ENCODE measurements around the gene SMYD3. TPM values are rescaled to one million over a fixed set of nuclear protein-coding genes. Genes with fewer than 3 reads are reported as not detected.
"Not testable (repeated sequence)": the region's sequence is repeated elsewhere in the genome, so short reads cannot be mapped to it uniquely, and the experiment has no call there.

The SMYD3 gene
- total RNA-seq, 1 donor from 2014 or later = 31.9 TPM

- Mint-ChIP-seq H3K27ac (no peak overlapping the region), H3K36me3 (ENCODE audit: insufficient read depth) (peaks cover 6% of the 10 kb centered on the region), H3K4me3 (ENCODE audit: low read depth) (no peak overlapping the region), H3K4me1 (ENCODE audit: low read depth) (no peaks in the 10 kb centered on the region), H3K27me3 (no peaks in the 10 kb centered on the region), H3K9me3 (ENCODE audit: low read depth) (peaks cover 3% of the 10 kb centered on the region)
- DNase-seq (ENCODE audit: low spot score, unreplicated experiment) = no peak
- TF ChIP-seq CTCF (IDR thresholded peaks at IDR 0.05; ENCODE audit: unreplicated experiment) = no peak
These were observed 764.2 kb downstream of the SMYD3 start for GRCh38 chr1:245742896-245743295.

GRCh38 chr1:245740336-245740735 lies 766.7 kb downstream of the SMYD3 start:
- not testable (repeated sequence) for H3K27ac Mint-ChIP-seq; H3K4me3 Mint-ChIP-seq (ENCODE audit: low read depth); H3K36me3 Mint-ChIP-seq (ENCODE audit: insufficient read depth); H3K4me1 Mint-ChIP-seq (ENCODE audit: low read depth); DNase-seq (ENCODE audit: low spot score, unreplicated experiment); H3K27me3 Mint-ChIP-seq; H3K9me3 Mint-ChIP-seq (ENCODE audit: low read depth)

- TF ChIP-seq CTCF (IDR thresholded peaks at IDR 0.05; ENCODE audit: unreplicated experiment) = no peak
- no peak overlapping the region for H3K4me3 Mint-ChIP-seq (ENCODE audit: low read depth)
- peaks cover 1% of the 10 kb centered on the region for H3K4me1 Mint-ChIP-seq (ENCODE audit: low read depth)
- peaks cover 62% of the 10 kb centered on the region for H3K9me3 Mint-ChIP-seq (ENCODE audit: low read depth)
- H3K27ac Mint-ChIP-seq = no peak overlapping the region
- no peaks in the 10 kb centered on the region for H3K27me3 Mint-ChIP-seq
- H3K36me3 Mint-ChIP-seq (ENCODE audit: insufficient read depth) = peaks cover 11% of the 10 kb centered on the region
- no peak for DNase-seq (ENCODE audit: low spot score, unreplicated experiment)
These were observed 776.3 kb downstream of the SMYD3 start for GRCh38 chr1:245730801-245731200.

- H3K36me3 Mint-ChIP-seq (ENCODE audit: insufficient read depth) = peaks cover 16% of the 10 kb centered on the region
- H3K27ac Mint-ChIP-seq; H3K4me3 Mint-ChIP-seq (ENCODE audit: low read depth); H3K4me1 Mint-ChIP-seq (ENCODE audit: low read depth); H3K27me3 Mint-ChIP-seq; DNase-seq (ENCODE audit: low spot score, unreplicated experiment): not testable (repeated sequence)
- H3K9me3 Mint-ChIP-seq (ENCODE audit: low read depth) = peaks cover 66% of the 10 kb centered on the region
These were observed 779.0 kb downstream of the SMYD3 start for GRCh38 chr1:245728035-245728434.

GRCh38 chr1:245721488-245721887 lies 785.6 kb downstream of the SMYD3 start:
- no peaks in the 10 kb centered on the region for H3K4me1 Mint-ChIP-seq (ENCODE audit: low read depth)
- DNase-seq (ENCODE audit: low spot score, unreplicated experiment) = no peak
- no peak for TF ChIP-seq CTCF (IDR thresholded peaks at IDR 0.05; ENCODE audit: unreplicated experiment)
- H3K4me3 Mint-ChIP-seq (ENCODE audit: low read depth) = no peak overlapping the region
- peak overlapping the region; percentile 42 for H3K27ac Mint-ChIP-seq
- peaks cover 6% of the 10 kb centered on the region for H3K36me3 Mint-ChIP-seq (ENCODE audit: insufficient read depth)
- H3K9me3 Mint-ChIP-seq (ENCODE audit: low read depth) = peaks cover 13% of the 10 kb centered on the region
- no peaks in the 10 kb centered on the region for H3K27me3 Mint-ChIP-seq

- no peaks in the 10 kb centered on the region for H3K4me1 Mint-ChIP-seq (ENCODE audit: low read depth)
- H3K27ac Mint-ChIP-seq = no peak overlapping the region
- H3K36me3 Mint-ChIP-seq (ENCODE audit: insufficient read depth) = peaks cover 1% of the 10 kb centered on the region
- H3K27me3 Mint-ChIP-seq = no peaks in the 10 kb centered on the region
- TF ChIP-seq CTCF (IDR thresholded peaks at IDR 0.05; ENCODE audit: unreplicated experiment) = no peak
- no peaks in the 10 kb centered on the region for H3K9me3 Mint-ChIP-seq (ENCODE audit: low read depth)
- no peak for DNase-seq (ENCODE audit: low spot score, unreplicated experiment)
- H3K4me3 Mint-ChIP-seq (ENCODE audit: low read depth) = no peak overlapping the region
These were observed 788.1 kb downstream of the SMYD3 start for GRCh38 chr1:245718951-245719350.

Data from progenitor cell of endocrine pancreas (in vitro differentiated cells).